Astrocyte (in vitro differentiated cells and primary cell): ENCODE data around the gene CTNNA2. TPM values are rescaled to one million over a fixed set of nuclear protein-coding genes. Genes with fewer than 3 reads are reported as not detected.

ENCODE experiments used
- DNase-seq: peaks from one replicate; pipeline ENCODE4 v3.0.0-alpha.2; 2010; ENCODE audit warnings: low read depth
- FAIRE-seq: peaks from 2 replicates; lab custom pipeline; 2011; peaks lifted over from hg19 to GRCh38; lab: Jason Lieb, UNC
- H2AFZ ChIP-seq: 2 replicates; pipeline ENCODE4 v1.6.0; 2012; ENCODE audit warnings: low read depth, low read length, inconsistent platforms
- H3K27ac ChIP-seq: 2 replicates; pipeline ENCODE4 v1.5.1; 2011; ENCODE audit warnings: low read depth, low read length, inconsistent platforms
- H3K27me3 ChIP-seq: 2 replicates; pipeline ENCODE4 v1.6.0; 2011; ENCODE audit warnings: low read length, inconsistent platforms; ENCODE audit not compliant: insufficient read depth
- H3K36me3 ChIP-seq: 2 replicates; pipeline ENCODE4 v1.5.1; 2011; ENCODE audit warnings: low read length, inconsistent platforms; ENCODE audit not compliant: insufficient read depth
- H3K4me1 ChIP-seq: 2 replicates; pipeline ENCODE4 v1.5.1; 2011; ENCODE audit warnings: low read length, inconsistent platforms; ENCODE audit not compliant: insufficient read depth
- H3K4me2 ChIP-seq: 2 replicates; pipeline ENCODE4 v1.6.0; 2012; ENCODE audit warnings: low read length, inconsistent platforms
- H3K4me3 ChIP-seq: 2 replicates; pipeline ENCODE4 v1.5.1; 2011; ENCODE audit warnings: low read depth, mild to moderate bottlenecking, low read length, inconsistent platforms; ENCODE audit not compliant: insufficient read depth
- H3K79me2 ChIP-seq: 2 replicates; pipeline ENCODE4 v1.6.0; 2012; ENCODE audit warnings: mild to moderate bottlenecking, low read length, inconsistent platforms; ENCODE audit not compliant: insufficient read depth
- H3K9ac ChIP-seq: 2 replicates; pipeline ENCODE4 v1.6.0; 2012; ENCODE audit warnings: mild to moderate bottlenecking, low read length, inconsistent platforms
- H3K9me3 ChIP-seq: 2 replicates; pipeline ENCODE4 v1.5.1; 2012; ENCODE audit warnings: low read depth, mild to moderate bottlenecking, low read length, inconsistent platforms; ENCODE audit not compliant: insufficient read depth
- H4K20me1 ChIP-seq: 2 replicates; pipeline ENCODE4 v1.6.0; 2012; ENCODE audit warnings: low read length, inconsistent platforms; ENCODE audit not compliant: insufficient read depth
- H3K27ac Mint-ChIP-seq: one replicate; pipeline ENCODE4 v1.8.0; 2021; ENCODE audit warnings: mild to moderate bottlenecking, mixed read lengths; ENCODE audit not compliant: unreplicated experiment
- H3K27me3 Mint-ChIP-seq: one replicate; pipeline ENCODE4 v1.8.0; 2021; ENCODE audit warnings: low read depth, mixed read lengths; ENCODE audit not compliant: unreplicated experiment
- H3K36me3 Mint-ChIP-seq: one replicate; pipeline ENCODE4 v1.8.0; 2021; ENCODE audit warnings: low read depth, mixed read lengths; ENCODE audit not compliant: unreplicated experiment
- H3K4me1 Mint-ChIP-seq: one replicate; pipeline ENCODE4 v1.8.0; 2021; ENCODE audit warnings: low read depth, mixed read lengths; ENCODE audit not compliant: unreplicated experiment
- H3K4me3 Mint-ChIP-seq: one replicate; pipeline ENCODE4 v1.8.0; 2021; ENCODE audit warnings: mild to moderate bottlenecking, moderate library complexity, mixed read lengths; ENCODE audit not compliant: unreplicated experiment
- H3K9me3 Mint-ChIP-seq: one replicate; pipeline ENCODE4 v1.8.0; 2021; ENCODE audit warnings: mild to moderate bottlenecking, mixed read lengths; ENCODE audit not compliant: unreplicated experiment
- CTCF ChIP-seq: IDR thresholded peaks from 2 replicates; pipeline ENCODE4 v1.5.1; 2011; ENCODE audit warnings: low read depth, mild to moderate bottlenecking, inconsistent platforms, low read length, moderate library complexity; ENCODE audit not compliant: insufficient read depth
- EZH2 ChIP-seq: IDR thresholded peaks from 2 replicates; pipeline ENCODE4 v1.6.1; 2012; ENCODE audit warnings: mild to moderate bottlenecking, low read length, inconsistent platforms; ENCODE audit not compliant: insufficient read depth
- total RNA-seq: library from RNA; stranded (reverse); gene quantifications from 2 replicates; pipeline ENCODE4 v1.2.1, GENCODE V29; 2021

CTNNA2 gene
- total RNA-seq, 1 donor from 2014 or later: 3.9 TPM

DNA sequence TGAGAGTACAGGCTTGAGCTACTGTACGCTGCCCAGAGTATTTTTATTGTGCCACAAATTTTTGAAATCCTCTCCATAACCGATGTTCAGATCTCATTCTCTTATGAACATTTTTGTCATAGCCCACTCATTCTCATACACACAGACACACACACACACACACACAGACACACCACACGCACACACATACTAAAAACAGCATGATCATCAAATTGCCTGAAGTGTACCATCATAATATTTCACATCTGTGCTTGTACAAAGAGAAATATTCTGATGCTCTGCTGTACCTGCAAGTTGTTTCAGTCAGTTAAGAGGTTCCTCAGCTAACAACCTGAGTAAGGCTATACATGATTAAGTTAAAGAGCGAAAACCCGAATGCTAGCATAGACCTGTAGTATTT lies 696.6 kb downstream of the CTNNA2 start:
- Mint-ChIP-seq H3K9me3 (peaks cover 4% of the 10 kb centered on the region), H3K36me3 (no peaks in the 10 kb centered on the region), H3K27ac (no peak overlapping the region), H3K4me1 (no peaks in the 10 kb centered on the region), H3K27me3 (peaks cover 5% of the 10 kb centered on the region), H3K4me3 (no peak overlapping the region)
- Histone ChIP-seq H3K9me3 (no peaks in the 10 kb centered on the region), H2AFZ (no peak overlapping the region), H3K4me1 (no peaks in the 10 kb centered on the region), H4K20me1 (no peaks in the 10 kb centered on the region), H3K36me3 (no peaks in the 10 kb centered on the region), H3K4me3 (no peak overlapping the region), H3K27ac (no peak overlapping the region), H3K79me2 (no peaks in the 10 kb centered on the region), H3K9ac (no peak overlapping the region), H3K4me2 (no peak overlapping the region), H3K27me3 (no peaks in the 10 kb centered on the region)
- DNase-seq (no peak), FAIRE-seq (no peak)
- TF ChIP-seq EZH2: no peak
- no peak for TF ChIP-seq CTCF

GRCh38 chr2:80217446-80217845 lies 704.6 kb downstream of the CTNNA2 start:
- no peak for DNase-seq
- H3K27me3 Mint-ChIP-seq: peaks cover 4% of the 10 kb centered on the region
- no peak overlapping the region for H3K4me3 Mint-ChIP-seq
- H3K4me1 ChIP-seq: no peaks in the 10 kb centered on the region
- no peak overlapping the region for H3K9ac ChIP-seq
- H4K20me1 ChIP-seq: no peaks in the 10 kb centered on the region
- H3K9me3 ChIP-seq: no peaks in the 10 kb centered on the region
- no peaks in the 10 kb centered on the region for H3K36me3 ChIP-seq
- no peak overlapping the region for H3K27ac ChIP-seq
- H3K9me3 Mint-ChIP-seq: peaks cover 8% of the 10 kb centered on the region
- H3K27me3 ChIP-seq: no peaks in the 10 kb centered on the region
- no peak for TF ChIP-seq EZH2
- no peak for TF ChIP-seq CTCF
- no peaks in the 10 kb centered on the region for H3K79me2 ChIP-seq
- H3K4me3 ChIP-seq: no peak overlapping the region
- FAIRE-seq: no peak
- H3K4me1 Mint-ChIP-seq: no peaks in the 10 kb centered on the region
- H3K36me3 Mint-ChIP-seq: no peaks in the 10 kb centered on the region
- no peak overlapping the region for H3K27ac Mint-ChIP-seq
- no peak overlapping the region for H3K4me2 ChIP-seq
- no peak overlapping the region for H2AFZ ChIP-seq

- Histone ChIP-seq H4K20me1 (no peaks in the 10 kb centered on the region), H3K79me2 (no peaks in the 10 kb centered on the region), H3K27me3 (no peaks in the 10 kb centered on the region), H2AFZ (no peak overlapping the region), H3K4me3 (no peak overlapping the region), H3K9ac (no peak overlapping the region), H3K4me1 (no peaks in the 10 kb centered on the region), H3K9me3 (no peaks in the 10 kb centered on the region), H3K27ac (no peak overlapping the region), H3K4me2 (no peak overlapping the region), H3K36me3 (no peaks in the 10 kb centered on the region)
- Mint-ChIP-seq H3K27me3 (peaks cover 4% of the 10 kb centered on the region), H3K9me3 (no peaks in the 10 kb centered on the region), H3K27ac (no peak overlapping the region), H3K36me3 (no peaks in the 10 kb centered on the region), H3K4me1 (no peaks in the 10 kb centered on the region), H3K4me3 (no peak overlapping the region)
- FAIRE-seq: no peak
- TF ChIP-seq EZH2: no peak
- no peak for TF ChIP-seq CTCF
- DNase-seq: no peak
Measured at GRCh38 chr2:80222644-80223043, 709.8 kb downstream of the CTNNA2 start.
